Measurements from ENCODE around the gene RBCK1. TPM values are rescaled to one million over a fixed set of nuclear protein-coding genes. Genes with fewer than 3 reads are reported as not detected.

The RBCK1 gene
- total RNA-seq: 91.0 and 119 TPM in 2 replicates

DNA sequence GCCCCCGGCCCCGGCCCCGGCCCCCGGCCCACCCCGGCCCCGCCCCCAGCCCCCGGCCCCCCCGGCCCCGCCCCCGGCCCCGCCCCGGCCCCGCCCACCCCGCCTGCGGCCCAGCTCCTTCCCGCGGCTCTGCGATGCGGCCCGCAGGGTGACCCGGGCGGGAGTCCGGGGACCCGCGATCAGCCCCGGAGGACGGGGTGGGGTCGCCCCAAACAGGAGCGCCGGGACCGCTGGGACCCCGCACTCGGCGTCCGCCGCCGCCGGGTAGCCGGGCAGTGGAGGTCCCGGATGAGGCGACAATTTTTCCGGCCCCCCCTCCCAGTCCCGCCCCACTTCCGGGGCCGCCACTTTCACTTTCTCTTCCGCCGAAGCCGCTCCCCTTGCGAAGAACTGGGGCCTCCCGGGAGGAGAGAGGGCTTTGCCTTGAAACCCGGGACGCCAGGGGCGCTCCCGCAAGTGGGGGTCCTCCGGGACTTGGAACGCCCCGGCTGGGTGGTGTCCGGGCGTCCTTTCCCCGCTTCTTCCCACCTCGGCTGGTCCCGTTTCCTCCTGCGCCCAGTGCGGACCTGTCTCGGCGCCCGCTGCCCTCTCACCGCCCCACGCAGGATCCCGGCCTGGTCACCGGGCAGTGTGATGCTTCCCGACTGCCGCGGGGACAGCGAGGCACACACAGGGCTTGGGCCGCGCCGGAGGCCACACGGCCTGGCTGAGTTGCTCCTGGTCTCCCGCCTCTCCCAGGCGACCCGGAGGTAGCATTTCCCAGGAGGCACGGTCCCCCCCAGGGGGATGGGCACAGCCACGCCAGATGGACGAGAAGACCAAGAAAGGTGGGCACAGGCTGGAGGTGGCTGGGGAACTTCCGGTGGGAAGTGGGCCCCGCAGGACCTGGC, at the start of gene RBCK1:
Gene RBCK1 (plus strand): TSS at position 347 of the 890 bp plus-strand sequence. CDS start 459 bp downstream, at position 806.

DNA sequence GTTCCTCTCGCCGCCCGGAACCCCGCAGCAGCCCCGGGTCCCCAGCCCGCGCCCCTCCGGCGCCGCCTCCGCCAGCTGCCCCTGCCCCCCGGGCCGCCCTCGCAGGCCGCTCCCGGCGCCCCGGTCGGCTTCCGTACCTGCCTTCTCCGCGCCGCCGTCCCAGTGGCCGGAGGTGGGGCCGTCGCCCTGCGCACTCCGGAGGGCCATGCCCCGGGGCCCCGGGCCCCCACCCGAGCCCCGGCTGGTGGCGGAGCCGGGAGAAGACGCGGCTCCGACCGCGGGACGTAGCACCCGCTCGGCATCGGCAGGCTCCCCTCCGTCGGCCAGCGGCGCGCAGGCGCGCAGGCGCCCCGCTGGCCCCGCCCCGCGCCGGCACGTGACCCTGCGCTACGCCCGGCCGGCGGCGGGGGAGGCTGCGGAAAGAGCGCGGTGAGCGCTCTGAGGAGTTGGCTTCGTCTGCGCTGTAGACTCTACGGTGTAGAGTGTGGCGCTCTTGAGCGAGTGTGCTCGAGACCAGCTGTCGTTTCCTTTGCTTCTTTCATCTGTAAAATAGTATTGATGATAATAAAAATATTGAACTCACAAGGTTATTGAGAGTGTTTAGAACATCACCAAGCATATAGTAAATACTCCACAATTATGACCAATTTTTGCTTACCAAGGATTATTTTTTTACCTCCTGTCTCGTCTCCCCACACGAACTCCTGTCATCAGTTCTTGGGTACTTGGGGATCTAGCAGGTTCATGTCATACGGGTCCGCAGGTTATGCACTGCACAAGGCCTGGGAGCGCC, 54.3 kb downstream of the RBCK1 start, which contains the start of gene TBC1D20:
Gene TBC1D20 (minus strand): TSS at position 335 of the 793 bp plus-strand sequence. CDS start 128 bp downstream, at position 207.

Other genes starting within 250 kb of the RBCK1 start
- gene DEFB128, start 218.6 kb upstream of the RBCK1 start, total RNA-seq: not detected in 2 replicates
- gene DEFB129, start 181.0 kb upstream of the RBCK1 start, total RNA-seq: not detected in 2 replicates
- not detected in 2 replicates for gene DEFB132, start 150.6 kb upstream of the RBCK1 start, total RNA-seq
- gene C20orf96, start 117.5 kb upstream of the RBCK1 start, total RNA-seq: 3.0 and 7.9 TPM in 2 replicates
- gene ZCCHC3, start 110.7 kb upstream of the RBCK1 start, total RNA-seq: 10.3 and 13.2 TPM in 2 replicates
- gene SOX12, start 82.7 kb upstream of the RBCK1 start, total RNA-seq: 9.5 and 10.9 TPM in 2 replicates
- gene NRSN2, start 61.2 kb upstream of the RBCK1 start, total RNA-seq: 62.2 and 67.9 TPM in 2 replicates
- gene TRIB3, start 27.5 kb upstream of the RBCK1 start, total RNA-seq: 36.7 and 91.3 TPM in 2 replicates
- 36.1 and 45.7 TPM in 2 replicates for gene TBC1D20, start 54.2 kb downstream of the RBCK1 start, total RNA-seq
- 111 and 156 TPM in 2 replicates for gene CSNK2A1, start 135.5 kb downstream of the RBCK1 start, total RNA-seq
- gene TCF15, start 202.0 kb downstream of the RBCK1 start, total RNA-seq: not detected in 2 replicates
- 73.0 and 175 TPM in 2 replicates for gene SRXN1, start 244.9 kb downstream of the RBCK1 start, total RNA-seq